HepG2 (cell line): Measurements from ENCODE around the gene SERP1. TPM values are rescaled to one million over a fixed set of nuclear protein-coding genes. Genes with fewer than 3 reads are reported as not detected.

Source experiments
- GATA4 ChIP-seq: sonication (generic); IDR thresholded peaks from 2 replicates; pipeline ENCODE4 v1.6.1; 2016; ENCODE audit warnings: antibody characterized with exemption, low read depth, borderline replicate concordance
- IRF2 ChIP-seq: IDR thresholded peaks from 2 replicates; pipeline ENCODE4 v1.6.1; 2018; ENCODE audit warnings: missing genetic modification reagents, missing compliant biosample characterization
- KAT7 ChIP-seq: IDR thresholded peaks from 2 replicates; pipeline ENCODE4 v1.6.1; 2018; ENCODE audit warnings: borderline replicate concordance, missing compliant biosample characterization
- MAFK ChIP-seq, 2 experiments: IDR thresholded peaks in 1 of 2; conservative IDR thresholded peaks in 1 of 2; 2 replicates each; pipeline ENCODE4 v1.6.1; 2011; ENCODE audit warnings: improper control_type of control experiment in 2 of 2, low read length in 2 of 2
- PCBP1 ChIP-seq: fragments of 200-400 bp; formaldehyde crosslinking; IDR thresholded peaks from 2 replicates; pipeline ENCODE4 v1.6.1; 2017; ENCODE audit warnings: mild to moderate bottlenecking, low read depth, low read length, borderline replicate concordance
- PHB2 ChIP-seq: fragments of 450-650 bp; IDR thresholded peaks from 2 replicates; pipeline ENCODE4 v1.6.1; 2018; ENCODE audit not compliant: partially characterized antibody
- SAFB2 ChIP-seq: sonication (generic); formaldehyde crosslinking; IDR thresholded peaks from 2 replicates; pipeline ENCODE4 v1.5.1; 2020; ENCODE audit warnings: missing genetic modification reagents, low read depth, mild to moderate bottlenecking, borderline replicate concordance
- SRSF4 ChIP-seq: fragments of 200-400 bp; formaldehyde crosslinking; IDR thresholded peaks from one replicate; pipeline ENCODE4 v1.6.1; 2018; ENCODE audit warnings: mild to moderate bottlenecking, low read depth, low read length, moderate library complexity; ENCODE audit not compliant: poor library complexity, severe bottlenecking
- U2AF1 ChIP-seq: fragments of 200-400 bp; formaldehyde crosslinking; optimal IDR thresholded peaks from 2 replicates; pipeline ENCODE3; 2017; ENCODE audit warnings: mild to moderate bottlenecking, low read depth, low read length
- ZFP37 ChIP-seq: sonication (generic); formaldehyde crosslinking; IDR thresholded peaks from 2 replicates; pipeline ENCODE4 v1.4.0; 2020; ENCODE audit warnings: missing genetic modification reagents, borderline replicate concordance
- ZNF138 ChIP-seq: sonication (generic); formaldehyde crosslinking; IDR thresholded peaks from 2 replicates; pipeline ENCODE4 v1.5.0; 2020; ENCODE audit warnings: mild to moderate bottlenecking, low read depth, missing genetic modification reagents
- ZNF550 ChIP-seq: sonication (generic); formaldehyde crosslinking; IDR thresholded peaks from 2 replicates; pipeline ENCODE4 v1.4.0; 2020; ENCODE audit warnings: mild to moderate bottlenecking, missing genetic modification reagents, borderline replicate concordance
- ZNF747 ChIP-seq: sonication (generic); formaldehyde crosslinking; IDR thresholded peaks from 2 replicates; pipeline ENCODE4 v1.8.1; 2023; ENCODE audit warnings: missing genetic modification reagents, mild to moderate bottlenecking, borderline replicate concordance
- ZSCAN25 ChIP-seq: sonication (generic); formaldehyde crosslinking; IDR thresholded peaks from 2 replicates; pipeline ENCODE4 v1.8.0; 2022; ENCODE audit warnings: mild to moderate bottlenecking, missing genetic modification reagents
- polyA plus RNA-seq, 8 experiments: library from polyadenylated mRNA; depleted of rRNA in 3 of 8; stranded (reverse) in 7 of 8; unstranded in 1 of 8; fragments of >200 nt; fragmentation: Illumina TruSeq in 4 of 8; extraction: Trizol in 4 of 8; gene quantifications; 2 replicates each; pipeline versions ENCODE4 v1.2.1 to v1.2.3, GENCODE V29; 2011 to 2016; ENCODE audit warnings: low read depth in 4 of 8, missing spikeins in 1 of 8, mixed read lengths in 1 of 8; ENCODE audit not compliant: insufficient read depth in 1 of 8
- total RNA-seq, 5 experiments: library from RNA; depleted of rRNA; stranded (reverse); fragments of >200 nt; fragmentation: Illumina TruSeq; extraction: Trizol; gene quantifications; 2 replicates each; pipeline ENCODE4 v1.2.3, GENCODE V29; 2016; ENCODE audit warnings: low read depth in 1 of 5
- TF ChIP-seq, protein P1 (sequence below): sonication (generic); formaldehyde crosslinking; IDR thresholded peaks from 2 replicates; pipeline ENCODE4 v1.4.0; 2020; ENCODE audit warnings: missing genetic modification reagents, mild to moderate bottlenecking, borderline replicate concordance
- TF ChIP-seq, protein P2 (sequence below): sonication (generic); formaldehyde crosslinking; IDR thresholded peaks from 2 replicates; pipeline ENCODE4 v1.9.0; 2021; ENCODE audit warnings: missing genetic modification reagents, mild to moderate bottlenecking, borderline replicate concordance
- TF ChIP-seq, protein P3 (sequence below): sonication (generic); formaldehyde crosslinking; conservative IDR thresholded peaks from 2 replicates; pipeline ENCODE4 v1.8.1; 2023; ENCODE audit warnings: missing genetic modification reagents
- TF ChIP-seq, protein P4 (sequence below): sonication (generic); formaldehyde crosslinking; IDR thresholded peaks from 2 replicates; pipeline ENCODE4 v1.8.0; 2022; ENCODE audit warnings: missing genetic modification reagents, mild to moderate bottlenecking, borderline replicate concordance

The SERP1 gene
- total and polyA plus RNA-seq, 2 of the 13 experiments (the other 11 are each of a cell fraction or from before 2014, with no cell fraction given), result 61.2 to 95.0 TPM

DNA sequence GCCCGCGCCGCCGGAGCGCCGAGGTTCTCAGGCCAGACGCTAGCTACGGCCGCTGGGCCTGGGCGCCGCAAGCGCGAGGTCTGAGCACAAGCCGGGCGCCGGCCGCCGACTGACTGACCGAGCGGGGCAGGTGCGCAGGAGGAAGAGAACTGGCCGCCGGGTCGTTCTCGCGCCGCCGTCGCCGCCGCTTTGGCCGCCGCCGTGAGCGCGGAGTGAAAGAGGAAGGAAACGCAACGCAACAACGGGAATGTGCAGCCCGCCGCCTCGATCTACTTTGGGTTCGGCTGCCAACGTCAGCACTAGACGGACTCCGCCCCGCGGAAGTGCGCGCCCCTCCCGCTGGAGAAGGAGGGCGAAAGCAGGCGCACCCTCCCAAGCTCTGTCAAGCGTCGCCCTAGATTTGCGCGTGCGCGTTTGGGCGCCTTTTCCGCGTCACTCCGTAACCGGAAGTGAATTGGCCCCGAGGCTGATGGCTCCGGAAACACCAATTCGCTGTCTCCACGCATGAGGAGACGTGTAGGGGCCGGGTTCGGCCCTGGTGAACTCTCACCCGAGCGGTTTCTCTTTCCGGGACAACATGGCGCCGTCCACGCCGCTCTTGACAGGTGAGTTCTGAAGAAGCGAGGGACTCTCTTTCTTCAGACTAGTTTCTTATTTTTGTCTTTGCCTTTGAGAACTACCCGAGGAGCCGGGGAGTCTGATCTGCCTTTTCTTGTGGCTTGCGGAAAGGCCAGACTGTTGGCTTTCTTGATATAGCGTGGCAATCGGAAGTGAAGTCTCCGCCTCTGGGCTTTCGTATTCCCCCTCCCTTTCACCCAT, at the start of gene SERP1, which contains the start of gene EIF2A (continued):
- TF ChIP-seq KAT7 (CRISPR knock-in tag) (peak; percentile 99; the same call in 1 of the 2 replicates), SAFB2 (CRISPR knock-in tag) (peak; percentile 59; the same call in 1 of the 2 replicates), U2AF1 (peak; percentile 58), ZNF747 (peak; percentile 94), SRSF4 (no peak), ZNF138 (CRISPR knock-in tag) (peak; percentile 95), IRF2 (CRISPR knock-in tag) (peak; percentile 94; the same call in 1 of the 2 replicates), GATA4 (0 out of 2 replicates have a peak, but pooled peaks have one; percentile 54), MAFK (conservative IDR thresholded peaks at IDR 0.05 in 1 of 2, IDR thresholded peaks at IDR 0.05 in 1 of 2; ENCODE audit: low read length in 2 of 2) (peak; percentile 51 to 62), ZNF550 (0 out of 2 replicates have a peak, but pooled peaks have one; percentile 84), PHB2 (no peak), ZSCAN25 (no peak), PCBP1 (no peak), ZFP37 (no peak)
- TF ChIP-seq, protein P1, sequence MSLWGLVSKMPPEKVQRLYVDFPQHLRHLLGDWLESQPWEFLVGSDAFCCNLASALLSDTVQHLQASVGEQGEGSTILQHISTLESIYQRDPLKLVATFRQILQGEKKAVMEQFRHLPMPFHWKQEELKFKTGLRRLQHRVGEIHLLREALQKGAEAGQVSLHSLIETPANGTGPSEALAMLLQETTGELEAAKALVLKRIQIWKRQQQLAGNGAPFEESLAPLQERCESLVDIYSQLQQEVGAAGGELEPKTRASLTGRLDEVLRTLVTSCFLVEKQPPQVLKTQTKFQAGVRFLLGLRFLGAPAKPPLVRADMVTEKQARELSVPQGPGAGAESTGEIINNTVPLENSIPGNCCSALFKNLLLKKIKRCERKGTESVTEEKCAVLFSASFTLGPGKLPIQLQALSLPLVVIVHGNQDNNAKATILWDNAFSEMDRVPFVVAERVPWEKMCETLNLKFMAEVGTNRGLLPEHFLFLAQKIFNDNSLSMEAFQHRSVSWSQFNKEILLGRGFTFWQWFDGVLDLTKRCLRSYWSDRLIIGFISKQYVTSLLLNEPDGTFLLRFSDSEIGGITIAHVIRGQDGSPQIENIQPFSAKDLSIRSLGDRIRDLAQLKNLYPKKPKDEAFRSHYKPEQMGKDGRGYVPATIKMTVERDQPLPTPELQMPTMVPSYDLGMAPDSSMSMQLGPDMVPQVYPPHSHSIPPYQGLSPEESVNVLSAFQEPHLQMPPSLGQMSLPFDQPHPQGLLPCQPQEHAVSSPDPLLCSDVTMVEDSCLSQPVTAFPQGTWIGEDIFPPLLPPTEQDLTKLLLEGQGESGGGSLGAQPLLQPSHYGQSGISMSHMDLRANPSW (CRISPR knock-in tag), result peak; percentile 44; the same call in 1 of the 2 replicates
- TF ChIP-seq, protein P2, sequence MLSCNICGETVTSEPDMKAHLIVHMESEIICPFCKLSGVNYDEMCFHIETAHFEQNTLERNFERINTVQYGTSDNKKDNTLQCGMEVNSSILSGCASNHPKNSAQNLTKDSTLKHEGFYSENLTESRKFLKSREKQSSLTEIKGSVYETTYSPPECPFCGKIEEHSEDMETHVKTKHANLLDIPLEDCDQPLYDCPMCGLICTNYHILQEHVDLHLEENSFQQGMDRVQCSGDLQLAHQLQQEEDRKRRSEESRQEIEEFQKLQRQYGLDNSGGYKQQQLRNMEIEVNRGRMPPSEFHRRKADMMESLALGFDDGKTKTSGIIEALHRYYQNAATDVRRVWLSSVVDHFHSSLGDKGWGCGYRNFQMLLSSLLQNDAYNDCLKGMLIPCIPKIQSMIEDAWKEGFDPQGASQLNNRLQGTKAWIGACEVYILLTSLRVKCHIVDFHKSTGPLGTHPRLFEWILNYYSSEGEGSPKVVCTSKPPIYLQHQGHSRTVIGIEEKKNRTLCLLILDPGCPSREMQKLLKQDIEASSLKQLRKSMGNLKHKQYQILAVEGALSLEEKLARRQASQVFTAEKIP (CRISPR knock-in tag), result no peak
- TF ChIP-seq, protein P3, sequence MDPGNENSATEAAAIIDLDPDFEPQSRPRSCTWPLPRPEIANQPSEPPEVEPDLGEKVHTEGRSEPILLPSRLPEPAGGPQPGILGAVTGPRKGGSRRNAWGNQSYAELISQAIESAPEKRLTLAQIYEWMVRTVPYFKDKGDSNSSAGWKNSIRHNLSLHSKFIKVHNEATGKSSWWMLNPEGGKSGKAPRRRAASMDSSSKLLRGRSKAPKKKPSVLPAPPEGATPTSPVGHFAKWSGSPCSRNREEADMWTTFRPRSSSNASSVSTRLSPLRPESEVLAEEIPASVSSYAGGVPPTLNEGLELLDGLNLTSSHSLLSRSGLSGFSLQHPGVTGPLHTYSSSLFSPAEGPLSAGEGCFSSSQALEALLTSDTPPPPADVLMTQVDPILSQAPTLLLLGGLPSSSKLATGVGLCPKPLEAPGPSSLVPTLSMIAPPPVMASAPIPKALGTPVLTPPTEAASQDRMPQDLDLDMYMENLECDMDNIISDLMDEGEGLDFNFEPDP (CRISPR knock-in tag), result no peak
- TF ChIP-seq, protein P4, sequence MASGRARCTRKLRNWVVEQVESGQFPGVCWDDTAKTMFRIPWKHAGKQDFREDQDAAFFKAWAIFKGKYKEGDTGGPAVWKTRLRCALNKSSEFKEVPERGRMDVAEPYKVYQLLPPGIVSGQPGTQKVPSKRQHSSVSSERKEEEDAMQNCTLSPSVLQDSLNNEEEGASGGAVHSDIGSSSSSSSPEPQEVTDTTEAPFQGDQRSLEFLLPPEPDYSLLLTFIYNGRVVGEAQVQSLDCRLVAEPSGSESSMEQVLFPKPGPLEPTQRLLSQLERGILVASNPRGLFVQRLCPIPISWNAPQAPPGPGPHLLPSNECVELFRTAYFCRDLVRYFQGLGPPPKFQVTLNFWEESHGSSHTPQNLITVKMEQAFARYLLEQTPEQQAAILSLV (CRISPR knock-in tag), result peak; percentile 80; the same call in 1 of the 2 replicates
